ENCODE measurements around the gene COL1A2. TPM values are rescaled to one million over a fixed set of nuclear protein-coding genes. Genes with fewer than 3 reads are reported as not detected.

COL1A2 gene
- total and polyA plus RNA-seq, 2 experiments from 2014 or later = 76.6 to 122 TPM

DNA sequence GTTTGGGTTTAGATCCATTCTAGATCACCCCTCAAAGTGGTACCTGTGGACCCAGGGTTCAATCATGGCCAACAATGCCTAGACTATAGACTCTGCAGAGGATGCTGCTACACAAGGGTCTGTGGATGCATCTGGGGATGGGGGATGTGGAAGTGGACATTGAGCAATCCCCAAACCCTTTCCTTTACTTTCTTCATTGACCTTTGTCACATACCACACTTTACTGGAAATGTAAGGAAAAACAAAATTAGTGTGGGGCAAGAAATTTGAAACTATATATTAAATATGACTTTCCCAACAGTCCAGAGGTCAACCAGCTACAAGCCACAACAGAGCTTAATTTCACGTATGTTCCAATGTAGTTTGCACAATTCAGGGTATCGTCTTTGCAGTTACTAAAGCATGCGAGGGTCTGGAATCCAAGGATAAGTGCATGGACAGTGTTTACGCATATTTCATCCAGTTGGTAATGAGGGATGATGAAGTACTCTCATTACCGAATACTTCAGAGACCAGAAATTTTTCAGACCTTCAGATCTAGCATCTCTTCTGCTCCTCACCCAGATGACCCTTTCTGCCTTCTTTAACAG lies 81.7 kb downstream of the COL1A2 start:
- Histone ChIP-seq H3K27ac (no peak overlapping the region), H3K4me1 (ENCODE audit: low read depth) (no peaks in the 10 kb centered on the region), H3K36me3 (no peaks in the 10 kb centered on the region), H3K27me3 (no peaks in the 10 kb centered on the region), H3K9me3 (ENCODE audit: low read depth) (no peaks in the 10 kb centered on the region), H3K4me3 (no peak overlapping the region)
- TF ChIP-seq, protein P1, sequence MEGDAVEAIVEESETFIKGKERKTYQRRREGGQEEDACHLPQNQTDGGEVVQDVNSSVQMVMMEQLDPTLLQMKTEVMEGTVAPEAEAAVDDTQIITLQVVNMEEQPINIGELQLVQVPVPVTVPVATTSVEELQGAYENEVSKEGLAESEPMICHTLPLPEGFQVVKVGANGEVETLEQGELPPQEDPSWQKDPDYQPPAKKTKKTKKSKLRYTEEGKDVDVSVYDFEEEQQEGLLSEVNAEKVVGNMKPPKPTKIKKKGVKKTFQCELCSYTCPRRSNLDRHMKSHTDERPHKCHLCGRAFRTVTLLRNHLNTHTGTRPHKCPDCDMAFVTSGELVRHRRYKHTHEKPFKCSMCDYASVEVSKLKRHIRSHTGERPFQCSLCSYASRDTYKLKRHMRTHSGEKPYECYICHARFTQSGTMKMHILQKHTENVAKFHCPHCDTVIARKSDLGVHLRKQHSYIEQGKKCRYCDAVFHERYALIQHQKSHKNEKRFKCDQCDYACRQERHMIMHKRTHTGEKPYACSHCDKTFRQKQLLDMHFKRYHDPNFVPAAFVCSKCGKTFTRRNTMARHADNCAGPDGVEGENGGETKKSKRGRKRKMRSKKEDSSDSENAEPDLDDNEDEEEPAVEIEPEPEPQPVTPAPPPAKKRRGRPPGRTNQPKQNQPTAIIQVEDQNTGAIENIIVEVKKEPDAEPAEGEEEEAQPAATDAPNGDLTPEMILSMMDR (IDR thresholded peaks at IDR 0.05; ENCODE audit: low read depth, low read length) = no peak
- no peak for DNase-seq (ENCODE audit: low read depth in 1 of 2, low spot score in 1 of 2)

DNA sequence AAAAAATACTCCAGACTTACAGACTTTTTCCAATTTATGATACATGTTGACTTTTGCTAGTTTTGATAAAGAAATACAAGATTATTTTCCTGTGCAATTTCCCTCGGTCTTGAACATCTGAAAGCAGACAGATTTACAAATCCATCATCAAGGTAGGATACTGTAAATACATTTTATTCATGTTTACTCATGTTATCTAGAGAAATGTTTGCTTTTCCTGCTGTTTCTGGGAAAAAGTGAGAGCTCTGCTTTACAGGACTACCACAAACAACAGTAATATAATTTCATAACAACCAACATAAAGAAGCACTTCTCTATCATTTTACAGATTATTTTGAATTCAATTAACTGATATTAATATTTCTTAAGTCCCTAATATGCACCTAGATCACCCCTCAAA lies 83.2 kb downstream of the COL1A2 start:
- no peak for DNase-seq (ENCODE audit: low read depth in 1 of 2, low spot score in 1 of 2)
- no peaks in the 10 kb centered on the region for H3K36me3 ChIP-seq
- H3K27ac ChIP-seq = no peak overlapping the region
- H3K9me3 ChIP-seq (ENCODE audit: low read depth) = no peaks in the 10 kb centered on the region
- TF ChIP-seq, protein P1 (IDR thresholded peaks at IDR 0.05; ENCODE audit: low read depth, low read length) = no peak
- H3K4me3 ChIP-seq = no peak overlapping the region
- H3K27me3 ChIP-seq = no peaks in the 10 kb centered on the region
- no peaks in the 10 kb centered on the region for H3K4me1 ChIP-seq (ENCODE audit: low read depth)

DNA sequence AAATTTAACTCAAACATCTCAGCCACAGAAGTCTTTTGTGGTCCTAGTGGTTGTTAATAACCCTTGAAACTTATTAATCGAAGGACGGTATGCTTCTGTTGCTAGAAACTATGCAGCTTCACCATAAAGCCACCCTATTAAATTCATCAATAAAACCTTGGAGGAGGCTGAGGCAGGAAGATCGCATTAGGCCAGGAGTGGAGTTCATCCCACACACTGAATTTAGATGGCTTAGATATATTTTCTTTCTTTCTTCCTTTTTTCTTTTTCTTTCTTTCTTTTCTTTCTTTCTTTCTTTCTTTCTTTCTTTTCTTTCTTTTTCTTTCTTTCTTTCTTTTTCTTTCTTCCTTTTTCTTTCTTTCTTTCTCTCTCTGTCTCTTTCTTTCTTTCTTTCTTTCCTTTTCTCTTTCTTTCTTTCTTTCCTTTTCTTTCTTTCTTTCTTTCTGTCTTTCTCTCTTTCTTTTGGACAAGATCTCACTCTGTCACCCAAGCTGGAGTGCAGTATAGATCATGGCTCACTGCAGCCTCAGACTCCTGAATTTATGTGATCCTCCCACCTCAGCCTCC lies 84.0 kb downstream of the COL1A2 start:
- no peaks in the 10 kb centered on the region for H3K27me3 ChIP-seq
- H3K4me3 ChIP-seq = no peak overlapping the region
- no peak for DNase-seq (ENCODE audit: low read depth in 1 of 2, low spot score in 1 of 2)
- H3K9me3 ChIP-seq (ENCODE audit: low read depth) = no peaks in the 10 kb centered on the region
- H3K36me3 ChIP-seq = no peaks in the 10 kb centered on the region
- no peak overlapping the region for H3K27ac ChIP-seq
- H3K4me1 ChIP-seq (ENCODE audit: low read depth) = no peaks in the 10 kb centered on the region
- TF ChIP-seq, protein P1 (IDR thresholded peaks at IDR 0.05; ENCODE audit: low read depth, low read length) = no peak

Other genes with a start within 250 kb of the COL1A2 start
- gene CASD1, start 114.9 kb downstream of the COL1A2 start, total RNA-seq = 24.5 and 38.9 TPM in 2 replicates
- gene CASD1, start 114.9 kb downstream of the COL1A2 start, polyA plus RNA-seq = 36.3 and 62.0 TPM in 2 replicates